C4-2B (cell line): ENCODE results near the gene ANTXR2.

Experiments used
- ZFX ChIP-seq: fragments of 450-650 bp; IDR thresholded peaks from 2 replicates; pipeline ENCODE4 v1.6.1; 2017
- TF ChIP-seq, protein P1 (sequence below): fragments of 450-650 bp; conservative IDR thresholded peaks from 2 replicates; pipeline ENCODE4 v1.5.1; 2017; ENCODE audit warnings: mild to moderate bottlenecking

DNA sequence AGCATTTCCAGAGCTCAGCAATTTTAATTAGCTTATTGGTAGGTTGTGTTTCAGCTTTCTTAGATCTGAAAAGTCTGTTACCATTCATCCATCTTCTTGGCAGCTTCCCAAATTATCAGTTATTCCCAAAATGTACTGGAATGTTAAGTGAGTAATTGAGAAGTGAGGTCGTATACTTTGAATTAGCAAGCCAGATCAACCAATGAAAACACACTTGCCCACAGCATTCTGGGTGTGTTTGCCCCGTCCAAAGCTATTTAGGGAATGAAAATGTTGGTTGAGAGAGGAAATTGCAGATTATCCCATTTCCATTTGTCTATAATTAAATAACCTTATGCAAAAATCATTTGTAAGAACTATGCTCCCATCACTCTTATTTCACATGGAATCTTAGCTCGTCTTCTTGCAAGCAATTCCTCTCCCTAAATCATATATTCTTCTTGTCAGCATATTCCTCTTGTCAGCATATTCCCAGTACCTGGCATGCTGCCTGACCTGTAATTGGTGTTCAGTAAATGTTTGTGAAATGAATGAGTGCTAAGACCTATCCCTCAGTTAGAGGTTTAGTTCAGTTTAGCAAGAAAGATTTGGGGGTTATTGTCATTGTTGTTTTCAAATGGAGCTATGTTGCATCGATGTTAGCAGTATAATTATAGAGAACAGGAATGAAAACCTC, 23.3 kb upstream of the ANTXR2 start:
- TF ChIP-seq, protein P1, sequence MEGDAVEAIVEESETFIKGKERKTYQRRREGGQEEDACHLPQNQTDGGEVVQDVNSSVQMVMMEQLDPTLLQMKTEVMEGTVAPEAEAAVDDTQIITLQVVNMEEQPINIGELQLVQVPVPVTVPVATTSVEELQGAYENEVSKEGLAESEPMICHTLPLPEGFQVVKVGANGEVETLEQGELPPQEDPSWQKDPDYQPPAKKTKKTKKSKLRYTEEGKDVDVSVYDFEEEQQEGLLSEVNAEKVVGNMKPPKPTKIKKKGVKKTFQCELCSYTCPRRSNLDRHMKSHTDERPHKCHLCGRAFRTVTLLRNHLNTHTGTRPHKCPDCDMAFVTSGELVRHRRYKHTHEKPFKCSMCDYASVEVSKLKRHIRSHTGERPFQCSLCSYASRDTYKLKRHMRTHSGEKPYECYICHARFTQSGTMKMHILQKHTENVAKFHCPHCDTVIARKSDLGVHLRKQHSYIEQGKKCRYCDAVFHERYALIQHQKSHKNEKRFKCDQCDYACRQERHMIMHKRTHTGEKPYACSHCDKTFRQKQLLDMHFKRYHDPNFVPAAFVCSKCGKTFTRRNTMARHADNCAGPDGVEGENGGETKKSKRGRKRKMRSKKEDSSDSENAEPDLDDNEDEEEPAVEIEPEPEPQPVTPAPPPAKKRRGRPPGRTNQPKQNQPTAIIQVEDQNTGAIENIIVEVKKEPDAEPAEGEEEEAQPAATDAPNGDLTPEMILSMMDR: no peak
- no peak for TF ChIP-seq ZFX
